CD14-positive monocyte (primary cell): ENCODE measurements around the gene TKT. TPM values are rescaled to one million over a fixed set of nuclear protein-coding genes. Genes with fewer than 3 reads are reported as not detected.
A peak's percentile ranks its signal among the peaks of the same experiment; 100 is the strongest.

Source experiments
- DNase-seq, 3 donors: peaks; one replicate each; pipeline ENCODE4 v3.0.0-alpha.2; 2011 to 2022
- H2AFZ ChIP-seq: 2 replicates; pipeline ENCODE4 v1.6.0; 2012; ENCODE audit warnings: mild to moderate bottlenecking, low read depth, low read length, inconsistent platforms; ENCODE audit not compliant: insufficient read depth, poor library complexity, severe bottlenecking
- H3K27ac ChIP-seq, 2 donors: 1 replicate in 1 of 2; 2 replicates in 1 of 2; pipeline ENCODE4 v1.5.1; 2012 to 2013; ENCODE audit warnings: low read length in 2 of 2, control low read depth in 1 of 2, inconsistent platforms in 1 of 2, low read depth in 1 of 2, mild to moderate bottlenecking in 1 of 2
- H3K27me3 ChIP-seq, 2 donors: one replicate each; pipeline versions ENCODE4 v1.6.0 to v1.6.1; 2011 to 2013; ENCODE audit warnings: low read length in 2 of 2; ENCODE audit not compliant: control insufficient read depth in 2 of 2, insufficient read depth in 2 of 2
- H3K36me3 ChIP-seq, 2 donors: replicated peaks in 1 of 2; 1 replicate in 1 of 2; 2 replicates in 1 of 2; pipeline versions ENCODE4 v1.5.1 to v1.6.1; 2012 to 2013; ENCODE audit warnings: low read length in 2 of 2, control low read depth in 1 of 2, inconsistent platforms in 1 of 2, mild to moderate bottlenecking in 1 of 2; ENCODE audit not compliant: insufficient read depth in 2 of 2, control insufficient read depth in 1 of 2
- H3K4me1 ChIP-seq, 2 donors: 1 replicate in 1 of 2; 2 replicates in 1 of 2; pipeline versions ENCODE4 v1.5.1 to v1.6.1; 2012 to 2013; ENCODE audit warnings: low read length in 2 of 2, control low read depth in 1 of 2, inconsistent platforms in 1 of 2, mild to moderate bottlenecking in 1 of 2, moderate library complexity in 1 of 2; ENCODE audit not compliant: insufficient read depth in 2 of 2, control insufficient read depth in 1 of 2
- H3K4me2 ChIP-seq: replicated peaks from 2 replicates; pipeline ENCODE3; 2012; ENCODE audit warnings: low read length, moderate library complexity, mild to moderate bottlenecking; ENCODE audit not compliant: poor library complexity, severe bottlenecking; ENCODE audit errors: extremely low read depth
- H3K4me3 ChIP-seq, 3 experiments: fragments of 200-600 bp in 1 of 3; sonication (generic) in 1 of 3; replicated peaks in 1 of 3; 1 replicate in 2 of 3; 2 replicates in 1 of 3; pipeline ENCODE4 v1.5.1; 2011 to 2013; ENCODE audit warnings: low read length in 3 of 3, mild to moderate bottlenecking in 3 of 3, control low read depth in 2 of 3, low read depth in 2 of 3, inconsistent platforms in 1 of 3, moderate library complexity in 1 of 3
- H3K79me2 ChIP-seq: 2 replicates; pipeline ENCODE4 v1.6.0; 2012; ENCODE audit warnings: mild to moderate bottlenecking, control low read depth, inconsistent platforms, low read length, moderate library complexity; ENCODE audit not compliant: insufficient read depth
- H3K9ac ChIP-seq: 2 replicates; pipeline ENCODE4 v1.6.0; 2017; ENCODE audit warnings: low read length, mild to moderate bottlenecking; ENCODE audit not compliant: insufficient read depth, poor library complexity, severe bottlenecking
- H3K9me3 ChIP-seq, 2 donors: replicated peaks in 1 of 2; 1 replicate in 1 of 2; 2 replicates in 1 of 2; pipeline versions ENCODE4 v1.5.1 to v1.6.1; 2012 to 2013; ENCODE audit warnings: low read length in 2 of 2, control low read depth in 1 of 2; ENCODE audit not compliant: control insufficient read depth in 1 of 2, insufficient read depth in 1 of 2
- H4K20me1 ChIP-seq: 2 replicates; pipeline ENCODE4 v1.6.0; 2012; ENCODE audit warnings: mild to moderate bottlenecking, low read length, control low read depth, moderate library complexity; ENCODE audit not compliant: insufficient read depth
- H3K27ac Mint-ChIP-seq, 7 donors: one replicate each; pipeline ENCODE4 v1.8.0; 2020; ENCODE audit warnings: mild to moderate bottlenecking in 7 of 7, mixed read lengths in 7 of 7, moderate library complexity in 6 of 7, inconsistent platforms in 2 of 7
- H3K27me3 Mint-ChIP-seq, 3 donors: one replicate each; pipeline ENCODE4 v1.8.0; 2021 to 2022; ENCODE audit warnings: low read depth in 3 of 3, mild to moderate bottlenecking in 3 of 3, mixed read lengths in 3 of 3, moderate library complexity in 3 of 3, inconsistent platforms in 1 of 3
- H3K36me3 Mint-ChIP-seq, 2 donors: one replicate each; pipeline ENCODE4 v1.8.0; 2020; ENCODE audit warnings: mixed read lengths in 2 of 2, inconsistent platforms in 1 of 2, mild to moderate bottlenecking in 1 of 2
- H3K4me1 Mint-ChIP-seq: one replicate; pipeline ENCODE4 v1.8.0; 2020; ENCODE audit warnings: mild to moderate bottlenecking, mixed read lengths
- H3K4me3 Mint-ChIP-seq, 2 donors: one replicate each; pipeline ENCODE4 v1.8.0; 2020; ENCODE audit warnings: mild to moderate bottlenecking in 2 of 2, mixed read lengths in 2 of 2, moderate library complexity in 1 of 2
- H3K9me3 Mint-ChIP-seq, 7 donors: one replicate each; pipeline ENCODE4 v1.8.0; 2020 to 2022; ENCODE audit warnings: mixed read lengths in 7 of 7, mild to moderate bottlenecking in 6 of 7, moderate library complexity in 6 of 7, inconsistent platforms in 2 of 7
- CTCF ChIP-seq: fragments of 200-600 bp; IDR thresholded peaks from one replicate; pipeline ENCODE4 v1.8.0; 2022; ENCODE audit warnings: antibody characterized with exemption, mild to moderate bottlenecking
- WGBS: methylation state at CpG from one replicate; pipeline ENCODE4 v1.1.5; 2013; ENCODE audit warnings: missing lambda C conversion rate; ENCODE audit not compliant: insufficient coverage; 5-methylcytosine and 5-hydroxymethylcytosine counted together
- intact Hi-C, 2 donors: fragments of 100-400 bp; cut with micrococcal nuclease; formaldehyde crosslinking; loops; one replicate each; pipeline versions ENCODE4 v1.15.0 to v1.15.1; 2023
- polyA plus RNA-seq, 3 donors: library from polyadenylated mRNA; depleted of rRNA in 1 of 3; unstranded in 2 of 3; stranded (reverse) in 1 of 3; fragments of 300-500 nt in 2 of 3; fragments of >200 nt in 1 of 3; fragmentation: Illumina TruSeq in 2 of 3; gene quantifications; 1 replicate in 2 of 3; 2 replicates in 1 of 3; pipeline ENCODE4 v1.2.3, GENCODE V29; 2012 to 2021

TKT gene
- polyA plus RNA-seq, 3 donors, result 496 to 582 (median 562) TPM

DNA sequence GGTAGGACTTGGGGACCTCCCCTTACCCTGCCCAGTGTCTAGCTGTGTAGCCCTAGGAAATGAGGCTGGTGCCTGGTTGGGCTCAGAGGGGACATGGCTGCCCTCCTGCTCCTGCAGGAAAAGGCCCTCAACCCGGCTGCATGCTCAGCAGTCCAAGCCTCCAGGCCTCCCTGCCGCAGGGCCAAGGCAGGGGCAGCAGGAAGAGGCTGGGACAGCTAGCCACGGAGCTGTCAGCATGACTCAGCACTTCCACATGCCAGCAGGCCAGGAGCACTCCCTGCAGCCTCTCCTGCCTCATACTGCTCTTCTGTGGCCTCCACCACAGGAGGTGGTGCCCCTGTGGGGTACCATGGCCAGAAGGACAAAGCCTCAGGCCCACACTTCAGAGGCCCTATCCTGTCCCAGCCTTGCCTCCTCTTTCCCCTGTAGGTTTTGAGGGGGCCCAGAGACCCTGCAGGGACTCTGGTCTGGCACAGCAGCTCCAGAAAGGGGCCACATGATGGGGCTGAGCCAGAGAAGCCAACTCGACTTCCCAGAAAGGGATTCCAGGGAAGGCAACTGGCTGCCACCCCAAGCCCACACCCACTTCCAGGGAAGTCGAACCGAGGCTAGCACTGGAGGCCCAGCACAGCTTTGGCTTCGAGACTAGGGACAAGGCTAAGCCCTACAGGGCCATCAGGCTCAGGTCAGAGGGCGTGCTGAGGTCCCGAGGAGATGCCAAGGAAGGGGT, 19.5 kb downstream of the TKT start:
- peak overlapping the region in 1 of 2 donors; percentile 42 for H3K4me3 Mint-ChIP-seq
- Histone ChIP-seq H3K27me3 (no peaks in the 10 kb centered on the region), H3K4me3 (peak overlapping the region in 1 of 3 experiments; percentile 6), H3K79me2 (peaks cover 99% of the 10 kb centered on the region), H3K4me1 (peaks cover 56 to 57% of the 10 kb centered on the region in 2 donors), H3K4me2 (peak overlapping the region; percentile 4), H3K36me3 (peaks cover 92 to 99% of the 10 kb centered on the region in 2 donors), H4K20me1 (peaks cover 99% of the 10 kb centered on the region), H3K9me3 (no peaks in the 10 kb centered on the region), H3K9ac (no peak overlapping the region), H3K27ac (peak overlapping the region; percentile 49 to 69), H2AFZ (no peak overlapping the region)
- peaks cover 75 to 99% of the 10 kb centered on the region in 2 donors for H3K36me3 Mint-ChIP-seq
- peaks cover 0 to 2% (median 0%) of the 10 kb centered on the region in 7 donors for H3K9me3 Mint-ChIP-seq
- DNase-seq, result peak; percentile 41 to 61 (median 61)
- peak overlapping the region; percentile 76 to 90 (median 87) for H3K27ac Mint-ChIP-seq
- H3K27me3 Mint-ChIP-seq, result no peaks in the 10 kb centered on the region
- no peak for TF ChIP-seq CTCF
- WGBS, result 46% methylated on average over 8 of the region's 9 CpGs
- peaks cover 59% of the 10 kb centered on the region for H3K4me1 Mint-ChIP-seq
- intact Hi-C loops, result loop anchor here in 1 of 2 donors (5.0 kb wide), 1 partner anchor 36 kb away; no protein-coding TSS in a partner anchor

DNA sequence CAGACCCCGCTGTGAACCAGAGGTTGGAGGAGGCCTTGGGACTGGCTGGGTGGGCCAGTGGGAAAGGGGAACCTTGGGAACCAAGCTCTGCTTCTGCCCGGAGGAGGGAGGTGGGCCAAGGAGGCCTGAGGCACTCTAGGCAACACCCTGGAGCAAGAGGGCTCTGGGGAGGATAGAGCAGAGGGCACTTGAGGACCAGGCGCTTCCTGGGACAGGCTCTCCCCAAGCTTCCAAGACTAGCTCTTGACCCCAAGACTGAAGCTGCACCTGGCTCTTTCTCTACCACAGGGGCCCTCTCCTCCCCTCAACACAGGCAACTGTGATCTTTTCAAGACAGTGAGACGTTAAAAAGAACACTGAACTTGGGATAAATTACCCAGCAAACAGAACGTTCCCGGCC, 20.3 kb downstream of the TKT start:
- peaks cover 0 to 2% (median 0%) of the 10 kb centered on the region in 7 donors for H3K9me3 Mint-ChIP-seq
- H3K36me3 ChIP-seq, result peaks cover 92 to 99% of the 10 kb centered on the region in 2 donors
- peak overlapping the region; percentile 76 to 90 (median 87) for H3K27ac Mint-ChIP-seq

More for the DNA sequence above, 20.3 kb downstream of the TKT start:
- Histone ChIP-seq H4K20me1 (peaks cover 99% of the 10 kb centered on the region), H2AFZ (no peak overlapping the region), H3K4me3 (no peak overlapping the region), H3K9me3 (no peaks in the 10 kb centered on the region), H3K4me2 (no peak overlapping the region), H3K4me1 (peaks cover 48 to 52% of the 10 kb centered on the region in 2 donors), H3K27me3 (no peaks in the 10 kb centered on the region), H3K9ac (no peak overlapping the region), H3K27ac (peak overlapping the region; percentile 49 to 69), H3K79me2 (peaks cover 99% of the 10 kb centered on the region)
- intact Hi-C loops, result loop anchor here in 1 of 2 donors (5.0 kb wide), 1 partner anchor 37 kb away; no protein-coding TSS in a partner anchor
- peaks cover 71 to 99% of the 10 kb centered on the region in 2 donors for H3K36me3 Mint-ChIP-seq
- H3K4me3 Mint-ChIP-seq, result no peak overlapping the region
- no peaks in the 10 kb centered on the region for H3K27me3 Mint-ChIP-seq
- peaks cover 54% of the 10 kb centered on the region for H3K4me1 Mint-ChIP-seq
- no peak for TF ChIP-seq CTCF
- WGBS, result 88% methylated on average over 5 of the region's 6 CpGs
- no peak for DNase-seq
